GM21825 (cell line): ENCODE results near the gene OBSCN.

Experiments used
- ATAC-seq: cut with Tn5 transposase; IDR thresholded peaks from one replicate; pipeline ENCODE4 v1.9.1; 2021; ENCODE audit warnings: mild to moderate bottlenecking, moderate library complexity; ENCODE audit not compliant: unreplicated experiment

The OBSCN gene

GRCh38 chr1:228350831-228351781, 143.3 kb downstream of the OBSCN start:
- no peak for ATAC-seq

DNA sequence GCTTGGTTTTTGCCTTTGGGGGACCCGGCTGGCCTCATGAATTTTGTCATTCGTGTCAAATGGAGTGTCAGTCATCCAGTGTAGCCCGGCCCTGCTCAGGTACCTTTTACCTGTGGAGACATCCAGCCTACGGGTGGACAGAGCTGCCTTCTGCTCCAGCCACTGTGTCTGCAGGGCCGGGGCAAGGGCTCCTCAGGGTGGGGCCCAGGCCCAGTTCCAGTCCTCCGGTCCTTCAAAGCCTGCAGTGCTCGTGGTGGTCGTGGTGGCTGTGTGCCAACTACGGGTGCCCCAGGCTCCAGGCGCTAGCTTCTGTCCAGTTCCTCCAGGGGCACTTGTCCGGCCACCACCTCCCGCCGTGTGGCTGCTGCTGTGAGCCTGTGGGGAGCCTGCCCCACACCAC, 144.0 kb downstream of the OBSCN start:
- ATAC-seq, result no peak

- ATAC-seq, result no peak
Observed at GRCh38 chr1:228352677-228353481, 145.0 kb downstream of the OBSCN start.

- ATAC-seq, result no peak
Observed at GRCh38 chr1:228353601-228354371, 145.9 kb downstream of the OBSCN start.

DNA sequence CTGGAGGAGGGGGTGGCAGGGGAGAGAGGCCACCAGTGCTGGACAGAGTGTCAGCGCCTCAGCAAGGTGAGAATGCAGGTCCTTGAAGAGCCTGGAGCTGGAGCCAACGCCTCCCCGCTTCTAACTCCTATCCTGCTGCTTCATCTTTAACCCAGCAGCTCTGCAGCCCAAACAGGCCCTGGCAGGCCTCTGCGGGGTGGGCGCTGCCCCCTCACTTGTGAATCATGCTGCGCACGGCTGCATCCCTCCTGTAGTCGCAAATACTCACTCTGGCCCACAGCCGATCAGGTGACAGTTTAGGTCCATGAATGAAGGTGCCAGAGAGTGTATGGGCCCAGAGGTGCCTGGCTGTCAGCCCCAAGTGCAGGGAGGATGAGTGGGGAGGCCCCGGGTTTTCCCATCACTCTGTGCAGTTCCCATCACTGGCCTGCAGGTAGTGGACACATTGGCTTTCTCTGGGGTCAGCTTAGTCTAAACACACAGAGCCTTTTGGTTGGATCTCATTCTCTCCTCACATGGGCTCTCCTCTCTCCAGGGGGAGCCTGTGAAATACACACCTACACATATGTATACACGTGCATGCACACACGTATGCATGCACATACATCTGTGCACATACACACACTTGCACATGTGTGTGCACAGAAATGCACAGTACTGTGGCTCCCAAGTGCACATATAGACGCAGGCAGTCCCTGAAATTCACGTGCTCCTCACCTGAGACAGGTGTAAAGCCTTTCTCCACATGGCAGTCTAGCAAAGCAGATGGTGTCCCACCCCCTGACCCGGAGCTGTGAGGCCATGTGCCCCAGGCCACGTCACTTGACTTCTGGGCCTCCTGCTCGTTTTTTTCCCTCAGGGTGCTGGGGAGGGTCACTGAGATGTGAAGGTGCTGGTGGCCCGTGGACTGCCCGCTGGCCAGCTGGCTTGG, 146.8 kb downstream of the OBSCN start:
- ATAC-seq, result no peak

- ATAC-seq, result no peak
Observed at GRCh38 chr1:228356897-228357680, 149.2 kb downstream of the OBSCN start.

DNA sequence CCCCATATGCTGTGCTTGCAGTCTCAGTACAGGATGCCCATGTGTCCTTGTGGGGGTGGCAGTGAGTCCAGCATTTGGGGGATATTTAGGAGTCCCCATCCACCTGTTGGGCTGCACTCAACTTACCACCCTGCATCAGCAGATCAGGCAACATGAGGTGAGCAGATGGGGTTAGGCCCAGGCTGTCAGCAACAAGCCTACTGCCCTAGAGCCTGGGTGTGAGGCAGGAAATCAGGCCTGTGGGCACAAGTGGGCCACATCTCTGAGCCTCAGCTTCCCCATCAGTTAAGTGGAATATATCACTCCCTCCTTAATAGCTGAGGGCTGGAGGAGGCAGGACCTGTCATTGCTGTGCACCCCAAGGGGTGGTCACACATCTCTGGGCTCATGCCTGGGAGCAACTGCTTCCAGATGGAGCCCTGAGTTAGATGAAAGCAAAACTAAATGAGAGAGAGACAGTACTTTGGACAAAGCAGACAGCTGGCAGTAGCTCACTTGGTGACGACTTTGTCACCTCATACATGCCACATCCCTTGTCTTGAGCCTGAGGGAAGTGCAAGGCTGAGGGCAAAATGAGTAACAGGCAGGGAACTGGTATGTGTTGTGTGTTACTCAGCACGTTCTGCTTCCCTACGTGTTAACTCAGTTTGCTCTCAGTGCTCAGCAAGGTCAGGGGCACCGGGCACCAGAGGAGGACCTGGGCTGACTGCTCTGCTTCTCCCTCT, 150.4 kb downstream of the OBSCN start:
- ATAC-seq, result no peak

GRCh38 chr1:228358764-228359612, 151.1 kb downstream of the OBSCN start:
- ATAC-seq, result no peak

DNA sequence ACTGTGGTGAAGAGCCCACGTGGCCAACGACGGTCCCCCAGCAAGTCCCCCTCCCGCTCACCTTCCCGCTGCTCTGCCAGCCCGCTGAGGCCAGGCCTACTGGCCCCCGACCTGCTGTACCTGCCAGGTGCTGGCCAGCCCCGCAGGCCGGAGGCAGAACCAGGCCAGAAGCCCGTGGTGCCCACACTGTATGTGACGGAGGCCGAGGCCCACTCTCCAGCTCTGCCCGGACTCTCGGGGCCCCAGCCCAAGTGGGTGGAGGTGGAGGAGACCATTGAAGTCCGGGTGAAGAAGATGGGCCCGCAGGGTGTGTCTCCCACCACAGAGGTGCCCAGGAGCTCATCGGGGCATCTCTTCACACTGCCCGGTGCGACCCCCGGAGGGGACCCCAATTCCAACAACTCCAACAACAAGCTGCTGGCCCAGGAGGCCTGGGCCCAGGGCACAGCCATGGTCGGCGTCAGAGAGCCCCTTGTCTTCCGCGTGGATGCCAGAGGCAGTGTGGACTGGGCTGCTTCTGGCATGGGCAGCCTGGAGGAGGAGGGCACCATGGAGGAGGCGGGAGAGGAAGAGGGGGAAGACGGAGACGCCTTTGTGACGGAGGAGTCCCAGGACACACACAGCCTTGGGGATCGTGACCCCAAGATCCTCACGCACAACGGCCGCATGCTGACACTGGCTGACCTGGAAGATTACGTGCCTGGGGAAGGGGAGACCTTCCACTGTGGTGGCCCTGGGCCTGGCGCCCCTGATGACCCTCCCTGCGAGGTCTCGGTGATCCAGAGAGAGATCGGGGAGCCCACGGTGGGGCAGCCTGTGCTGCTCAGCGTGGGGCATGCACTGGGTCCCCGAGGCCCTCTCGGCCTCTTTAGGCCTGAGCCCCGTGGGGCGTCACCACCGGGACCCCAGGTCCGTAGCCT, 152.0 kb downstream of the OBSCN start:
- no peak for ATAC-seq

- no peak for ATAC-seq
Observed at GRCh38 chr1:228360533-228361313, 152.9 kb downstream of the OBSCN start.

GRCh38 chr1:228361314-228362140, 153.7 kb downstream of the OBSCN start:
- no peak for ATAC-seq

GRCh38 chr1:228362141-228362883, 154.5 kb downstream of the OBSCN start:
- no peak for ATAC-seq

GRCh38 chr1:228362884-228363450, 155.1 kb downstream of the OBSCN start:
- ATAC-seq, result no peak

DNA sequence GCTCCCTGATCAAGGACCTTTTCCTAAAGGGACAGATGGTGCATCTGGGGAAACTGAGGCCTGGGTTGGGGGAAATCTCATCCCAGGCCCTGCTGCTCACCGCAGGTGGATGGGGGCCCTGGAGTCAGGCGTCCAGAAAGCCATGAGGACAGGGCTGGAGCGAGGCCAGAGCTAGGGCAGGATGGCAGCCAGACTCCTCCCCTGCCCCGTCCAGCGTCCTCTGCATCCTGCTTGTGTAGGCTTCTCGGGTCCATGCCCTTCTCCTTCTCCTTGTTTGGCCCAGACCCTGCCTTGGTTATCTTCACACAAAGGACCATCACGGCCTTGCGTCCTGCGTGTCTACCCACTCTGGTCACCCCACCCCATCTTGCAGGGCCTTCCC, 155.8 kb downstream of the OBSCN start:
- ATAC-seq, result no peak
